Tibial nerve (tissue), 4 donors: ENCODE measurements around the gene ZNF805.

Source experiments
- CTCF ChIP-seq, 5 experiments: fragments of 200-600 bp in 3 of 5; fragments of 450-650 bp in 2 of 5; sonication (generic) in 3 of 5; IDR thresholded peaks; one replicate each; pipeline ENCODE4 v1.5.1; 2016 to 2019; ENCODE audit warnings: antibody characterized with exemption in 5 of 5, mild to moderate bottlenecking in 3 of 5, moderate library complexity in 2 of 5
- EP300 ChIP-seq, 2 donors: sonication (generic); formaldehyde crosslinking; IDR thresholded peaks; one replicate each; pipeline ENCODE4 v1.6.1; 2017; ENCODE audit warnings: antibody characterized with exemption in 2 of 2, mild to moderate bottlenecking in 1 of 2
- POLR2A ChIP-seq, 2 donors: fragments of 450-650 bp; IDR thresholded peaks; one replicate each; pipeline ENCODE4 v1.6.1; 2017; ENCODE audit warnings: antibody characterized with exemption in 2 of 2, mild to moderate bottlenecking in 2 of 2, moderate library complexity in 2 of 2

- no peak for TF ChIP-seq CTCF (IDR thresholded peaks at IDR 0.05)
- no peak for TF ChIP-seq POLR2A (IDR thresholded peaks at IDR 0.05)
- TF ChIP-seq EP300 (IDR thresholded peaks at IDR 0.05): no peak
Measured at GRCh38 chr19:57280962-57281400, 40.5 kb downstream of the ZNF805 start.
